ENCODE measurements around the gene YKT6. TPM values are rescaled to one million over a fixed set of nuclear protein-coding genes. Genes with fewer than 3 reads are reported as not detected.

YKT6 gene
- total and polyA plus RNA-seq, 2 experiments from 2014 or later, result 33.5 to 114 TPM

DNA sequence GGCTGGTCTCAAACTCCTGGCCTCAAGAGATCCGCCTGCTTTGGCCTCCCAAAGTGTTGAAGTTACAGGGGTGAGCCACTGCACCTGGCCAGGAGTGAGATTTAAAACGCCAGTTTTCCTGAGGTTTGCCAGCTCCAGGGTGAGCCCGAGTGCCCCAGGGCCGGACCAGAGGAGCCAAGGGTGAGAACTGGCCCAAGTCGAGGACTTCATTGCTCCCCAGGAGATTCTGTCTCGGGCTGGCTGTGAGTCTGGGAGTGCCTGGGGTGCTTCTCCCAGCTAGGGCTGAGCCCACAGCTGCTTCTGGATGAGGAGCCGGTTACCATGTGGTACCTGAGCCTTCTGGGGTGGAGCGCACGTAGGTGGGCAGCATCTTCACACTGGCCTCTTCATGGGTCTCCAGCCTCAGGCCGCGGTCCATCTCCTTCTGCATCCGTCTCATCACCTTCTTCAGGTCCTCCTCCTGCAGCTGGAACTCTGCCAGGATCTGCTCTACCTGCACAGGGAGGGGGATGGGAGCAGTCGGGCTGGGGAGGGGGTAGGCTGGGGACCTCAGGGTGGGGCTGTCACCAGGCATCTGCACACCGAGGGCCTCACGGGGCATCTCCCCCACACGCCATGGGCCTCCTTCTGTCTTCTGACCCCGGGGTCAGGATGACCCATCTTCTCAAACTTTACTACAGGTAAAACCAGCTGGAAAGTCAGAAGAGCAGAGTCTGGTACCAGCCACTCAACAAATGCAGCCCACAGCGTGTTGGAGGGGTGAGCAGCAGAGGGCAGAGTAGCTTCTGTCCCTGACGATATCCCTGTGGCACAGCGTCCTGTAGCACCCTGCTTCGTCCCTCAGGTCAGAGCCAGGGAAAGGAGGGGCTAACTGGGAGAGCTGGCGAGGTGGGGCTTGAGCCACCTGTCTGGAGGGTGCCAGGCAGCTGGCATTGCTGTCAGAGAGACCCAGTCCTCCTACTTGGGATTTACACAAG is 47.5 kb upstream of the YKT6 start:
- Histone ChIP-seq H3K4me3 (no peak overlapping the region), H3K27me3 (ENCODE audit: insufficient read depth) (no peaks in the 10 kb centered on the region), H3K27ac (ENCODE audit: low read depth) (no peak overlapping the region), H3K9me2 (ENCODE audit: insufficient read depth) (no peaks in the 10 kb centered on the region), H3K4me1 (ENCODE audit: insufficient read depth) (no peaks in the 10 kb centered on the region), H3K4me2 (no peak overlapping the region), H3K79me2 (replicated peaks; ENCODE audit: insufficient read depth) (no peaks in the 10 kb centered on the region), H4K20me1 (replicated peaks; ENCODE audit: insufficient read depth) (no peaks in the 10 kb centered on the region), H3K36me3 (ENCODE audit: insufficient read depth) (no peaks in the 10 kb centered on the region), H3F3A (replicated peaks; ENCODE audit: low read depth) (no peaks in the 10 kb centered on the region), H2AFZ (no peak overlapping the region)
- DNase-seq (ENCODE audit: low spot score) (peak; percentile 25), ATAC-seq (peak; percentile 67)
- Mint-ChIP-seq H3K27me3 (ENCODE audit: insufficient read depth, low read depth, poor library complexity) (peaks cover 6% of the 10 kb centered on the region), H3K4me3 (no peak overlapping the region), H3K9me3 (no peaks in the 10 kb centered on the region), H3K27ac (no peak overlapping the region), H3K36me3 (ENCODE audit: low read depth) (no peaks in the 10 kb centered on the region), H3K4me1 (peaks cover 3% of the 10 kb centered on the region; the same call in 2 of the 3 replicates)
- TF ChIP-seq, protein P1, sequence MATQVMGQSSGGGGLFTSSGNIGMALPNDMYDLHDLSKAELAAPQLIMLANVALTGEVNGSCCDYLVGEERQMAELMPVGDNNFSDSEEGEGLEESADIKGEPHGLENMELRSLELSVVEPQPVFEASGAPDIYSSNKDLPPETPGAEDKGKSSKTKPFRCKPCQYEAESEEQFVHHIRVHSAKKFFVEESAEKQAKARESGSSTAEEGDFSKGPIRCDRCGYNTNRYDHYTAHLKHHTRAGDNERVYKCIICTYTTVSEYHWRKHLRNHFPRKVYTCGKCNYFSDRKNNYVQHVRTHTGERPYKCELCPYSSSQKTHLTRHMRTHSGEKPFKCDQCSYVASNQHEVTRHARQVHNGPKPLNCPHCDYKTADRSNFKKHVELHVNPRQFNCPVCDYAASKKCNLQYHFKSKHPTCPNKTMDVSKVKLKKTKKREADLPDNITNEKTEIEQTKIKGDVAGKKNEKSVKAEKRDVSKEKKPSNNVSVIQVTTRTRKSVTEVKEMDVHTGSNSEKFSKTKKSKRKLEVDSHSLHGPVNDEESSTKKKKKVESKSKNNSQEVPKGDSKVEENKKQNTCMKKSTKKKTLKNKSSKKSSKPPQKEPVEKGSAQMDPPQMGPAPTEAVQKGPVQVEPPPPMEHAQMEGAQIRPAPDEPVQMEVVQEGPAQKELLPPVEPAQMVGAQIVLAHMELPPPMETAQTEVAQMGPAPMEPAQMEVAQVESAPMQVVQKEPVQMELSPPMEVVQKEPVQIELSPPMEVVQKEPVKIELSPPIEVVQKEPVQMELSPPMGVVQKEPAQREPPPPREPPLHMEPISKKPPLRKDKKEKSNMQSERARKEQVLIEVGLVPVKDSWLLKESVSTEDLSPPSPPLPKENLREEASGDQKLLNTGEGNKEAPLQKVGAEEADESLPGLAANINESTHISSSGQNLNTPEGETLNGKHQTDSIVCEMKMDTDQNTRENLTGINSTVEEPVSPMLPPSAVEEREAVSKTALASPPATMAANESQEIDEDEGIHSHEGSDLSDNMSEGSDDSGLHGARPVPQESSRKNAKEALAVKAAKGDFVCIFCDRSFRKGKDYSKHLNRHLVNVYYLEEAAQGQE (IDR thresholded peaks at IDR 0.05; ENCODE audit: unreplicated experiment), result no peak
- TF ChIP-seq ZNF114 (CRISPR knock-in tag; IDR thresholded peaks at IDR 0.05), result no peak
- no peak for TF ChIP-seq EZH2 (IDR thresholded peaks at IDR 0.05; ENCODE audit: low read depth, unreplicated experiment)
- TF ChIP-seq, protein P2, sequence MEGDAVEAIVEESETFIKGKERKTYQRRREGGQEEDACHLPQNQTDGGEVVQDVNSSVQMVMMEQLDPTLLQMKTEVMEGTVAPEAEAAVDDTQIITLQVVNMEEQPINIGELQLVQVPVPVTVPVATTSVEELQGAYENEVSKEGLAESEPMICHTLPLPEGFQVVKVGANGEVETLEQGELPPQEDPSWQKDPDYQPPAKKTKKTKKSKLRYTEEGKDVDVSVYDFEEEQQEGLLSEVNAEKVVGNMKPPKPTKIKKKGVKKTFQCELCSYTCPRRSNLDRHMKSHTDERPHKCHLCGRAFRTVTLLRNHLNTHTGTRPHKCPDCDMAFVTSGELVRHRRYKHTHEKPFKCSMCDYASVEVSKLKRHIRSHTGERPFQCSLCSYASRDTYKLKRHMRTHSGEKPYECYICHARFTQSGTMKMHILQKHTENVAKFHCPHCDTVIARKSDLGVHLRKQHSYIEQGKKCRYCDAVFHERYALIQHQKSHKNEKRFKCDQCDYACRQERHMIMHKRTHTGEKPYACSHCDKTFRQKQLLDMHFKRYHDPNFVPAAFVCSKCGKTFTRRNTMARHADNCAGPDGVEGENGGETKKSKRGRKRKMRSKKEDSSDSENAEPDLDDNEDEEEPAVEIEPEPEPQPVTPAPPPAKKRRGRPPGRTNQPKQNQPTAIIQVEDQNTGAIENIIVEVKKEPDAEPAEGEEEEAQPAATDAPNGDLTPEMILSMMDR (conservative IDR thresholded peaks at IDR 0.05; ENCODE audit: low read depth in 2 of 2), result peak in 1 of 2 experiments; percentile 47; a peak in 2 of 4 replicates

DNA sequence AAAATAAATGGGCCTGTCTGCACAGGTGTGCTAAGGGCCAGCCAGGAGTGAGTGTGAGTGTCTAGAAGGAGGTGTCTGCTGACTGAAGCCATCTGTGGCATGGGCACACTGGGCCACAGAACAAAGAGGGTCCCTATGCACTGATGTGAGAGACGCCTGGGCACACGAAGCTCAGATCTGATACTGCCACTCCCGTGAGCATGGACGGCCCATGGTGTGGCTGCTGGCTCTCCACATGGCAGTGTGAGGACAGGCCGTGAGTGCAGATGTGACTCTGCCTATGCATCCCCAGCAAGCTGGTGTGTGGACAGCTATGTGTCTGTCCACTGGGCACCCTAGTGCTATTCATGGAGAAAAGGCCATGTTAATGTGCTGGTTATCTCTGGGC is 46.8 kb upstream of the YKT6 start:
- no peak overlapping the region for H2AFZ ChIP-seq
- no peaks in the 10 kb centered on the region for H3K27me3 ChIP-seq (ENCODE audit: insufficient read depth)
- H3K79me2 ChIP-seq (replicated peaks; ENCODE audit: insufficient read depth), result no peaks in the 10 kb centered on the region
- H3K9me2 ChIP-seq (ENCODE audit: insufficient read depth), result no peaks in the 10 kb centered on the region
- Mint-ChIP-seq H3K27ac (no peak overlapping the region), H3K4me3 (no peak overlapping the region), H3K4me1 (peaks cover 3% of the 10 kb centered on the region; the same call in 2 of the 3 replicates), H3K36me3 (ENCODE audit: low read depth) (no peaks in the 10 kb centered on the region), H3K9me3 (no peaks in the 10 kb centered on the region), H3K27me3 (ENCODE audit: insufficient read depth, low read depth, poor library complexity) (peaks cover 6% of the 10 kb centered on the region)
- no peak overlapping the region for H3K4me3 ChIP-seq
- H3K27ac ChIP-seq (ENCODE audit: low read depth), result no peak overlapping the region
- no peak for ATAC-seq
- H3K36me3 ChIP-seq (ENCODE audit: insufficient read depth), result no peaks in the 10 kb centered on the region
- no peaks in the 10 kb centered on the region for H3F3A ChIP-seq (replicated peaks; ENCODE audit: low read depth)
- H4K20me1 ChIP-seq (replicated peaks; ENCODE audit: insufficient read depth), result no peaks in the 10 kb centered on the region
- no peak for DNase-seq (ENCODE audit: low spot score)
- no peak overlapping the region for H3K4me2 ChIP-seq
- H3K4me1 ChIP-seq (ENCODE audit: insufficient read depth), result no peaks in the 10 kb centered on the region
- TF ChIP-seq POLR2AphosphoS5 (IDR thresholded peaks at IDR 0.05; ENCODE audit: low read depth) (no peak), EZH2phosphoT487 (IDR thresholded peaks at IDR 0.05; ENCODE audit: unreplicated experiment) (no peak), CREB1 (CRISPR knock-in tag; IDR thresholded peaks at IDR 0.05; ENCODE audit: low read depth) (no peak), EZH2 (IDR thresholded peaks at IDR 0.05; ENCODE audit: low read depth, unreplicated experiment) (no peak), ZNF114 (CRISPR knock-in tag; IDR thresholded peaks at IDR 0.05) (no peak)
- TF ChIP-seq, protein P1 (IDR thresholded peaks at IDR 0.05; ENCODE audit: unreplicated experiment), result no peak
- TF ChIP-seq, protein P2 (conservative IDR thresholded peaks at IDR 0.05; ENCODE audit: low read depth in 2 of 2), result no peak
